GM23248 (cell line): ENCODE measurements around the gene PNPLA7.
"Not testable (repeated sequence)": the region's sequence is repeated elsewhere in the genome, so short reads cannot be mapped to it uniquely, and the experiment has no call there.

ENCODE experiments used
- EZH2 ChIP-seq: fragments of 200-600 bp; sonication (generic); IDR thresholded peaks from 2 replicates; pipeline ENCODE4 v1.6.1; 2018; ENCODE audit warnings: antibody characterized with exemption, mild to moderate bottlenecking; ENCODE audit not compliant: insufficient read depth, poor library complexity, severe bottlenecking
- EZH2phosphoT487 ChIP-seq: fragments of 200-600 bp; sonication (generic); IDR thresholded peaks from 2 replicates; pipeline ENCODE4 v1.6.1; 2018; ENCODE audit warnings: antibody characterized with exemption, moderate library complexity, mild to moderate bottlenecking, low read depth; ENCODE audit not compliant: insufficient read depth

DNA sequence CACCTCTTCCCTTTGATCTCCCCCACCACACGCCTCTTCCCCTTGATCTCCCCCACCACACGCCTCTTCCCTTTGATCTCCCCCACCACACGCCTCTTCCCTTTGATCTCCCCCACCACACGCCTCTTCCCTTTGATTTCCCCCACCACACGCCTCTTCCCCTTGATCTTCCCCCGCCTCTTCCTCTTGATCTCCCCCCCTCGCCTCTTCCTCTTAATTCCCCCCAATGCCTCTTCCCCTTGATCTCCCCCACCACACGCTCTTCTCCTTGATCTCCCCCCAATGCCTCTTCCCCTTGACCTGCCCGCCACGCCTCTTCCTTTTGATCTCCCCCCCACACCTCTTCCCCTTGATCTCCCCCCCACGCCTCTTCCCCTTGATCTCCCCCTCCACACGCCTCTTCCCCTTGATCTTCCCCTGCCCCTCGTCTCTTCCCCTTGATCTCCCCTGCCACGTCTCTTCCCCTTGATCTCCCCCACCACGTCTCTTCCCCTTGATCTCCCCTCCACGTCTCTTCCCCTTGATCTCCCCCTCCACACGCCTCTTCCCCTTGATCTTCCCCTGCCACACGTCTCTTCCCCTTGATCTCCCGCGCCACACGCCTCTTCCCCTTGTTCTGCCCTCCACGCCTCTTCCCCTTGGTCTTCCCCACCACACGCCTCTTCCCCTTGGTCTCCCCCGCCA is 99.5 kb downstream of the PNPLA7 start:
- TF ChIP-seq EZH2, EZH2phosphoT487: not testable (repeated sequence)
